ENCODE measurements around the gene SLC30A1.

DNA sequence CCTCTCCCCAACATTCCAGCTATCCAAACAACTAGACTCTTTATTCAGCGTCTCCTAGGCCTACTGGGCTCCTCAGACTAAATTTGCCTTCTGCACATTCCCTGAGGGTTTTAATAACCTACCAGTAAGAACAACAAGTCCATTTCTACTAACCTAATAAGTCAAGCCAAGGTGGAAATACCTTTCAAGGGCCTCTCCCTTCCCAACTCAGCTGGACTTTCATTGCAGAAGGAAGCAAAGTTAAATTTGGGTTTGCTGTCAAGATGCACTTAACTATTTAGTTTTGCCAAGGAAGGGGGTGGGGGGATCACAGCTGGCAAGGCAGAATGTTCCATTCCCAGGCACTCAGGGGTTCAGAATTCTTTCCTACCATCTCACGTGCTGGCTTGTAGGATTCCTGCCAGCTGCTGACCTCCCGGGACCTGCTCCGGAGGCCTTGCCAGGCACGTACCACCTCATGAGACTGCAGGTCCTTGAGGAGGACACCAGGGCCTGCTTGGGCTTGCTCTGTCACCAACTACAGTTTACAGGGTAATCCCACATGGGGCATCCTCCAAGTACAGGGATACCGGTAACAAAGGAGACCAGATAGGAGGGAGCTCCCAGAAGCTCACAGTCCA, 29.8 kb downstream of the SLC30A1 start:
- TF ChIP-seq, protein P1, sequence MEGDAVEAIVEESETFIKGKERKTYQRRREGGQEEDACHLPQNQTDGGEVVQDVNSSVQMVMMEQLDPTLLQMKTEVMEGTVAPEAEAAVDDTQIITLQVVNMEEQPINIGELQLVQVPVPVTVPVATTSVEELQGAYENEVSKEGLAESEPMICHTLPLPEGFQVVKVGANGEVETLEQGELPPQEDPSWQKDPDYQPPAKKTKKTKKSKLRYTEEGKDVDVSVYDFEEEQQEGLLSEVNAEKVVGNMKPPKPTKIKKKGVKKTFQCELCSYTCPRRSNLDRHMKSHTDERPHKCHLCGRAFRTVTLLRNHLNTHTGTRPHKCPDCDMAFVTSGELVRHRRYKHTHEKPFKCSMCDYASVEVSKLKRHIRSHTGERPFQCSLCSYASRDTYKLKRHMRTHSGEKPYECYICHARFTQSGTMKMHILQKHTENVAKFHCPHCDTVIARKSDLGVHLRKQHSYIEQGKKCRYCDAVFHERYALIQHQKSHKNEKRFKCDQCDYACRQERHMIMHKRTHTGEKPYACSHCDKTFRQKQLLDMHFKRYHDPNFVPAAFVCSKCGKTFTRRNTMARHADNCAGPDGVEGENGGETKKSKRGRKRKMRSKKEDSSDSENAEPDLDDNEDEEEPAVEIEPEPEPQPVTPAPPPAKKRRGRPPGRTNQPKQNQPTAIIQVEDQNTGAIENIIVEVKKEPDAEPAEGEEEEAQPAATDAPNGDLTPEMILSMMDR (IDR thresholded peaks at IDR 0.05) = no peak
- no peak for TF ChIP-seq POLR2AphosphoS5 (IDR thresholded peaks at IDR 0.05)
- no peak for TF ChIP-seq POLR2A (IDR thresholded peaks at IDR 0.05)
- TF ChIP-seq EP300 (IDR thresholded peaks at IDR 0.05) = no peak
